Suprapubic skin (tissue), 4 donors: ENCODE results near the gene ALDH1L1.

ENCODE experiments used
- CTCF ChIP-seq, 2 donors: fragments of 200-600 bp in 1 of 2; fragments of 450-650 bp in 1 of 2; sonication (generic) in 1 of 2; IDR thresholded peaks; one replicate each; pipeline ENCODE4 v1.5.1; 2016 to 2019; ENCODE audit warnings: antibody characterized with exemption in 2 of 2, mild to moderate bottlenecking in 1 of 2, moderate library complexity in 1 of 2
- EP300 ChIP-seq: sonication (generic); formaldehyde crosslinking; IDR thresholded peaks from one replicate; pipeline ENCODE4 v1.6.1; 2017; ENCODE audit warnings: antibody characterized with exemption
- POLR2A ChIP-seq, 2 donors: fragments of 450-650 bp; IDR thresholded peaks; one replicate each; pipeline ENCODE4 v1.6.1; 2017; ENCODE audit warnings: antibody characterized with exemption in 2 of 2, mild to moderate bottlenecking in 2 of 2, moderate library complexity in 2 of 2
- POLR2AphosphoS5 ChIP-seq, 3 donors: sonication (generic); formaldehyde crosslinking; IDR thresholded peaks; one replicate each; pipeline ENCODE4 v1.6.1; 2017; ENCODE audit warnings: antibody characterized with exemption in 3 of 3

GRCh38 chr3:126112531-126113237, 67.7 kb downstream of the ALDH1L1 start:
- no peak for TF ChIP-seq CTCF (IDR thresholded peaks at IDR 0.05)
- TF ChIP-seq POLR2A (IDR thresholded peaks at IDR 0.05), result no peak
- no peak for TF ChIP-seq POLR2AphosphoS5 (IDR thresholded peaks at IDR 0.05)
- no peak for TF ChIP-seq EP300
